ENCODE data around the gene HSPA12B.

DNA sequence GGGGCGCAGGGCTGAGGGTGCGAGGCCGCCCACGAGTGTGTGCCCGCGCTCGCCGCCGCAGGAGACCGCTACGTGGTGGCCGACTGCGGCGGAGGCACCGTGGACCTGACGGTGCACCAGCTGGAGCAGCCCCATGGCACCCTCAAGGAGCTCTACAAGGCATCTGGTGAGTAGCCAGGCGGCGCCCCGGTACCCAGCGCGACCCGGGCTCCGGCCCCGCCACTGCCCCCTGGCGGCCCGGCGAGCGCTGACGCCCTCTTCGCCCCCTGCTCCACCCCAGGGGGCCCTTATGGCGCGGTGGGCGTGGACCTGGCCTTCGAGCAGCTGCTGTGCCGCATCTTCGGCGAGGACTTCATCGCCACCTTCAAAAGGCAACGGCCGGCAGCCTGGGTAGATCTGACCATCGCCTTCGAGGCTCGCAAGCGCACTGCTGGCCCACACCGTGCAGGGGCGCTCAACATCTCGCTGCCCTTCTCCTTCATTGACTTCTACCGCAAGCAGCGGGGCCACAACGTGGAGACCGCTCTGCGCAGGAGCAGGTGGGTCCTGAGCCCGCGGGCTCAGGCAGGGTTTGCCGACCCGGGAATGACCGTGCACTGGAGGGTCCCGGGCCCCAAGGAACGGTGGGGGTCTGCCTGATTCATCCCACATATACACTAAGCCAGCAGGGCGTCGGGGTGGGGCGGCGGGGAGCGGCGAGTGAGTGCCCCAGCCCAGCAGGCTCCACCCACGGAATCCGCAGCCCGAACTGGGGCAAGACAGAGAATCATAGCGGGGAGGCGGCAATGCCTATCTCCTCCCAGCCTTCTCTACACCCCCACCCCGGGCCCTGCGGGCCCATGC lies 17.4 kb downstream of the HSPA12B start:
- TF ChIP-seq YY1 (IDR thresholded peaks at IDR 0.05; ENCODE audit: low read depth), result peak; percentile 65
- TF ChIP-seq CREB1 (IDR thresholded peaks at IDR 0.05; ENCODE audit: low read depth), result no peak
- no peak for TF ChIP-seq USF1 (IDR thresholded peaks at IDR 0.05)
- no peak for TF ChIP-seq TEAD4 (IDR thresholded peaks at IDR 0.05)
- TF ChIP-seq RAD21 (IDR thresholded peaks at IDR 0.05; ENCODE audit: low read depth), result peak; percentile 48; the same call in 1 of the 2 replicates
- TF ChIP-seq, protein P1, sequence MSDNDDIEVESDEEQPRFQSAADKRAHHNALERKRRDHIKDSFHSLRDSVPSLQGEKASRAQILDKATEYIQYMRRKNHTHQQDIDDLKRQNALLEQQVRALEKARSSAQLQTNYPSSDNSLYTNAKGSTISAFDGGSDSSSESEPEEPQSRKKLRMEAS (IDR thresholded peaks at IDR 0.05), result peak; percentile 80
- TF ChIP-seq EP300 (IDR thresholded peaks at IDR 0.05; ENCODE audit: borderline replicate concordance), result no peak
- TF ChIP-seq, protein P2, sequence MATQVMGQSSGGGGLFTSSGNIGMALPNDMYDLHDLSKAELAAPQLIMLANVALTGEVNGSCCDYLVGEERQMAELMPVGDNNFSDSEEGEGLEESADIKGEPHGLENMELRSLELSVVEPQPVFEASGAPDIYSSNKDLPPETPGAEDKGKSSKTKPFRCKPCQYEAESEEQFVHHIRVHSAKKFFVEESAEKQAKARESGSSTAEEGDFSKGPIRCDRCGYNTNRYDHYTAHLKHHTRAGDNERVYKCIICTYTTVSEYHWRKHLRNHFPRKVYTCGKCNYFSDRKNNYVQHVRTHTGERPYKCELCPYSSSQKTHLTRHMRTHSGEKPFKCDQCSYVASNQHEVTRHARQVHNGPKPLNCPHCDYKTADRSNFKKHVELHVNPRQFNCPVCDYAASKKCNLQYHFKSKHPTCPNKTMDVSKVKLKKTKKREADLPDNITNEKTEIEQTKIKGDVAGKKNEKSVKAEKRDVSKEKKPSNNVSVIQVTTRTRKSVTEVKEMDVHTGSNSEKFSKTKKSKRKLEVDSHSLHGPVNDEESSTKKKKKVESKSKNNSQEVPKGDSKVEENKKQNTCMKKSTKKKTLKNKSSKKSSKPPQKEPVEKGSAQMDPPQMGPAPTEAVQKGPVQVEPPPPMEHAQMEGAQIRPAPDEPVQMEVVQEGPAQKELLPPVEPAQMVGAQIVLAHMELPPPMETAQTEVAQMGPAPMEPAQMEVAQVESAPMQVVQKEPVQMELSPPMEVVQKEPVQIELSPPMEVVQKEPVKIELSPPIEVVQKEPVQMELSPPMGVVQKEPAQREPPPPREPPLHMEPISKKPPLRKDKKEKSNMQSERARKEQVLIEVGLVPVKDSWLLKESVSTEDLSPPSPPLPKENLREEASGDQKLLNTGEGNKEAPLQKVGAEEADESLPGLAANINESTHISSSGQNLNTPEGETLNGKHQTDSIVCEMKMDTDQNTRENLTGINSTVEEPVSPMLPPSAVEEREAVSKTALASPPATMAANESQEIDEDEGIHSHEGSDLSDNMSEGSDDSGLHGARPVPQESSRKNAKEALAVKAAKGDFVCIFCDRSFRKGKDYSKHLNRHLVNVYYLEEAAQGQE (IDR thresholded peaks at IDR 0.05; ENCODE audit: low read depth), result no peak
- no peak for TF ChIP-seq EGR1 (IDR thresholded peaks at IDR 0.05)
- no peak for TF ChIP-seq CEBPB (IDR thresholded peaks at IDR 0.05)
- TF ChIP-seq TAF1 (IDR thresholded peaks at IDR 0.05; ENCODE audit: low read depth), result no peak
